PFSK-1 (cell line): ENCODE results near the gene DNER.

Experiments
- POLR2AphosphoS5 ChIP-seq: IDR thresholded peaks from 2 replicates; pipeline ENCODE4 v1.6.1; 2012; ENCODE audit warnings: low read depth, mild to moderate bottlenecking, control low read depth, low read length, moderate library complexity
- SIN3A ChIP-seq: IDR thresholded peaks from 2 replicates; pipeline ENCODE4 v1.6.1; 2012; ENCODE audit warnings: mild to moderate bottlenecking, low read length, moderate library complexity, borderline replicate concordance; ENCODE audit not compliant: insufficient read depth
- TAF1 ChIP-seq: IDR thresholded peaks from 2 replicates; pipeline ENCODE4 v1.6.1; 2012; ENCODE audit warnings: low read length, control low read depth, borderline replicate concordance; ENCODE audit not compliant: insufficient read depth
- TF ChIP-seq, protein P1 (sequence below), 2 experiments: IDR thresholded peaks; 2 replicates each; pipeline versions ENCODE4 v1.6.1 to v1.8.0; 2011 to 2012; ENCODE audit warnings: low read depth in 2 of 2, low read length in 2 of 2, control low read depth in 1 of 2, inconsistent platforms in 1 of 2, mild to moderate bottlenecking in 1 of 2, moderate library complexity in 1 of 2; ENCODE audit not compliant: insufficient read depth in 1 of 2

DNA sequence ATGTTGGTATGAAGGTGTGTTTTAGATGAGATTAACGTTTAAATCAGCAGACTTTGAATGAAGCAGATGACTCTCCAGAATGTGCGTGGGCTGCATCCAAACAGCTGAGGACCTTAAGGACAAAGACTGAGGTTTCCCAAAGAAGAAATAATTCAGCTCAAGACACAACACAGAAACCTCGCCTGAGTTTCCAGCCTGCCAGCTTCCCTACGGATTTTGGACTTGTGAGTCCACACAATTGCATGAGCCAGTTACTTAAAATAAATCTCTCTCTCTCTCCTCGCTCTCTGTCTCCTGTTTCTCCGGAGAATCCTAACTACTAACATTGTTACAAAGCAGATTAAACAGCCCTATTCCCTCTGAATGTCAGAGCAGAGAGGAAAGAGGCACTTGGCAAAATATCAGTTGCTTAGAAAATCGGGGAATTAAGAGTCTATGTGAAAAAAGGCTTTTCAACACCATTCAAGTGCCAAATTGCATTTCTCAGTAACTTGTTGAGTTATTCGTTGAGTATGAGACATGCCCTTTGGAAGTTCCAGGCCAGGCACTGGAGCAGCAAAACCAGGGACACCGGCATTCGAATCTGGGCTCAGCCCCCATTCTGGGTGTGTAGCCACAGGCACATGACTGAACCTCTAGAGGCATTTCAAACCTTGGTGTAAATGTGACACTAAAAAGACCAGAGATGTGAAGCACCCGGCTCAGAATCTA lies 268.7 kb downstream of the DNER start:
- TF ChIP-seq TAF1 = no peak
- no peak for TF ChIP-seq SIN3A
- no peak for TF ChIP-seq POLR2AphosphoS5
- TF ChIP-seq, protein P1, sequence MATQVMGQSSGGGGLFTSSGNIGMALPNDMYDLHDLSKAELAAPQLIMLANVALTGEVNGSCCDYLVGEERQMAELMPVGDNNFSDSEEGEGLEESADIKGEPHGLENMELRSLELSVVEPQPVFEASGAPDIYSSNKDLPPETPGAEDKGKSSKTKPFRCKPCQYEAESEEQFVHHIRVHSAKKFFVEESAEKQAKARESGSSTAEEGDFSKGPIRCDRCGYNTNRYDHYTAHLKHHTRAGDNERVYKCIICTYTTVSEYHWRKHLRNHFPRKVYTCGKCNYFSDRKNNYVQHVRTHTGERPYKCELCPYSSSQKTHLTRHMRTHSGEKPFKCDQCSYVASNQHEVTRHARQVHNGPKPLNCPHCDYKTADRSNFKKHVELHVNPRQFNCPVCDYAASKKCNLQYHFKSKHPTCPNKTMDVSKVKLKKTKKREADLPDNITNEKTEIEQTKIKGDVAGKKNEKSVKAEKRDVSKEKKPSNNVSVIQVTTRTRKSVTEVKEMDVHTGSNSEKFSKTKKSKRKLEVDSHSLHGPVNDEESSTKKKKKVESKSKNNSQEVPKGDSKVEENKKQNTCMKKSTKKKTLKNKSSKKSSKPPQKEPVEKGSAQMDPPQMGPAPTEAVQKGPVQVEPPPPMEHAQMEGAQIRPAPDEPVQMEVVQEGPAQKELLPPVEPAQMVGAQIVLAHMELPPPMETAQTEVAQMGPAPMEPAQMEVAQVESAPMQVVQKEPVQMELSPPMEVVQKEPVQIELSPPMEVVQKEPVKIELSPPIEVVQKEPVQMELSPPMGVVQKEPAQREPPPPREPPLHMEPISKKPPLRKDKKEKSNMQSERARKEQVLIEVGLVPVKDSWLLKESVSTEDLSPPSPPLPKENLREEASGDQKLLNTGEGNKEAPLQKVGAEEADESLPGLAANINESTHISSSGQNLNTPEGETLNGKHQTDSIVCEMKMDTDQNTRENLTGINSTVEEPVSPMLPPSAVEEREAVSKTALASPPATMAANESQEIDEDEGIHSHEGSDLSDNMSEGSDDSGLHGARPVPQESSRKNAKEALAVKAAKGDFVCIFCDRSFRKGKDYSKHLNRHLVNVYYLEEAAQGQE (IDR thresholded peaks at IDR 0.05; ENCODE audit: insufficient read depth in 1 of 2, low read depth in 2 of 2, low read length in 2 of 2) = no peak
